Suprapubic skin (tissue), 3 donors: Measurements from ENCODE around the gene GRWD1.

ENCODE experiments used
- POLR2AphosphoS5 ChIP-seq, 3 donors: sonication (generic); formaldehyde crosslinking; IDR thresholded peaks; one replicate each; pipeline ENCODE4 v1.6.1; 2017; ENCODE audit warnings: antibody characterized with exemption in 3 of 3
- TF ChIP-seq, protein P1 (sequence below), 2 donors: fragments of 200-600 bp in 1 of 2; fragments of 450-650 bp in 1 of 2; sonication (generic) in 1 of 2; IDR thresholded peaks; one replicate each; pipeline ENCODE4 v1.5.1; 2016 to 2019; ENCODE audit warnings: antibody characterized with exemption in 2 of 2, mild to moderate bottlenecking in 1 of 2, moderate library complexity in 1 of 2

DNA sequence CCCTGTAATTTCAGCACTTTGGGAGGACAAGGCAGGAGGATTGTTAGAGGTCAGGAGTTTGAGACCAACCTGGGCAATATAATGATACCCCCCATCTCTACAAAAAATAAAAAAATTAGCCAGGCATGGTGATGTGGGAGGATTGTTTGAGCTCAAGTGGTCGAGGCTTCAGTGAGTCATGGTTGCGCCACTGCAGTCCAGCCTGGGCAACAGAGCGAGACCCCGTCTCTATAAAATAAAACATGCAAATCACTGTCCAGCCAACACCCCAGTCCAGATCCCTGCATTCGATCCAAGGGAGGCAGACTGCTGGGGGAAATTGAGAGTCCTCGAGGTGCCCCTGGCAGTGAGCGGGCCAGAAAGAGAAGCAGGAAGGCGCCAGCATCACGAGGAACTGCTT is 30.4 kb downstream of the GRWD1 start:
- TF ChIP-seq, protein P1, sequence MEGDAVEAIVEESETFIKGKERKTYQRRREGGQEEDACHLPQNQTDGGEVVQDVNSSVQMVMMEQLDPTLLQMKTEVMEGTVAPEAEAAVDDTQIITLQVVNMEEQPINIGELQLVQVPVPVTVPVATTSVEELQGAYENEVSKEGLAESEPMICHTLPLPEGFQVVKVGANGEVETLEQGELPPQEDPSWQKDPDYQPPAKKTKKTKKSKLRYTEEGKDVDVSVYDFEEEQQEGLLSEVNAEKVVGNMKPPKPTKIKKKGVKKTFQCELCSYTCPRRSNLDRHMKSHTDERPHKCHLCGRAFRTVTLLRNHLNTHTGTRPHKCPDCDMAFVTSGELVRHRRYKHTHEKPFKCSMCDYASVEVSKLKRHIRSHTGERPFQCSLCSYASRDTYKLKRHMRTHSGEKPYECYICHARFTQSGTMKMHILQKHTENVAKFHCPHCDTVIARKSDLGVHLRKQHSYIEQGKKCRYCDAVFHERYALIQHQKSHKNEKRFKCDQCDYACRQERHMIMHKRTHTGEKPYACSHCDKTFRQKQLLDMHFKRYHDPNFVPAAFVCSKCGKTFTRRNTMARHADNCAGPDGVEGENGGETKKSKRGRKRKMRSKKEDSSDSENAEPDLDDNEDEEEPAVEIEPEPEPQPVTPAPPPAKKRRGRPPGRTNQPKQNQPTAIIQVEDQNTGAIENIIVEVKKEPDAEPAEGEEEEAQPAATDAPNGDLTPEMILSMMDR (IDR thresholded peaks at IDR 0.05) = no peak
- no peak for TF ChIP-seq POLR2AphosphoS5 (IDR thresholded peaks at IDR 0.05)
